ENCODE measurements around the gene CLMP.
A peak's percentile ranks its signal among the peaks of the same experiment; 100 is the strongest.

Gene CLMP

DNA sequence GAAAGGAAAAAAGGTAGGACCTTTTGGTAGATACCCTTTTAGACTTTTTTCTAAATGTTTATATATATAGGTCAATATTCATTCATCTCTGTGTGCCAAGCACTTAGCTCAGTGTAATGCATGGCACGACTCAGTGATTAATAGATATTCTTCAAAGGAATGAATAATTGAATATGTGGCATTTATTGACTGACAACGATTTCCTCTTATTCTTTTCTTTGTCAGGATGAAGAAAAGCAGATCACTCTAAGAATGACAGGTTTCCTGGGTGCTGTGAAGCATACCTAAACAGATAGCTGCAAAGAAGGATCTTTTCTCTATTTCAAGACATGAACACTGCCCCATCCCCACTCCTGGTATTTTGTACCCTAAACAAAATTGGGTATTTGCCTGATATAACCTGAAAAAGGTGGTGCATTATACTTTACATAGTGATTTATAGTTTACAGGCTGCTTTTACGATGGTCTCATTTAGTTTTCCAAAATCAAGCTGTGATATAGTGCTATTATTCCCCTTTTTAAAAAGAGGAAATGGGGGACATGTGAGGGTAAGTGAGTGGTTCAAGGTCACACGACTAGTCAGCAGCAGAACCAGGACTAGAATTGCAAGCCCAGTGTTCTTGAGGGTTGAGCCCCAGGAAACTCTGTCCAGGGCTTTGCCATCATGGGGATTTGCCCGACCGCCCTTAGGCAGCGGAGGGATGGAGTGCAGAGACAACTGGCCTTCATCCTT, 32.9 kb upstream of the CLMP start:
- Mint-ChIP-seq H3K9me3 (peaks cover 2% of the 10 kb centered on the region), H3K36me3 (no peaks in the 10 kb centered on the region), H3K4me1 (peaks cover 5% of the 10 kb centered on the region), H3K4me3 (no peak overlapping the region), H3K27ac (no peak overlapping the region)
- DNase-seq (ENCODE audit: low spot score in 2 of 2), result no peak
- no peak for ATAC-seq

GRCh38 chr11:123221584-123221983, 26.5 kb upstream of the CLMP start:
- DNase-seq (ENCODE audit: low spot score in 2 of 2) (no peak), ATAC-seq (no peak)
- Mint-ChIP-seq H3K36me3 (no peaks in the 10 kb centered on the region), H3K4me1 (no peaks in the 10 kb centered on the region), H3K4me3 (no peak overlapping the region), H3K27ac (no peak overlapping the region), H3K9me3 (peaks cover 6% of the 10 kb centered on the region)

DNA sequence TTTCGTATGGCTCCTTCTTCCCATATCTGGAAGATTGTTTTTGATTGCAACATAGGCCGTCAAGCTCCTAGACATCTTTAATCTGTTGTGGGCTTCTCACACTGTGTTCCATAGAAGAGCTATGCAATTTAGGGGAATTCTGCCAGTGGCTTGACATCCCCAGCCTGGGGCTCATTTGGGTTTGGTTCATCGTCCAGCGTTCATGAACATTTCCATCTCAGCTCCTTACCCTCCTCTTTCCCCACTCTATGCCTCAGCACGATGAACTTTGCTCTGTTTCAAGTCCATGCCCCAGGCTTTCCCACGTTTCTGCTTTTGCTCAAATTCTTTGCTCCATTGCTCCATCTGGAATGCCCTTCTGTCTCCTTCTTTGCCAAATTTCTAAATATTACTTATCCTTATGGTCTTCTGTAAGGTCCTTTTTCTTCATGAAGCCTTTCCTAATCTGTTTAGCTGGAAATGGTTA, 26.1 kb upstream of the CLMP start:
- no peak for DNase-seq (ENCODE audit: low spot score in 2 of 2)
- H3K4me3 Mint-ChIP-seq, result no peak overlapping the region
- no peaks in the 10 kb centered on the region for H3K4me1 Mint-ChIP-seq
- H3K27ac Mint-ChIP-seq, result no peak overlapping the region
- peaks cover 6% of the 10 kb centered on the region for H3K9me3 Mint-ChIP-seq
- no peaks in the 10 kb centered on the region for H3K36me3 Mint-ChIP-seq
- ATAC-seq, result no peak

- Mint-ChIP-seq H3K4me3 (no peak overlapping the region), H3K9me3 (peaks cover 6% of the 10 kb centered on the region), H3K27ac (no peak overlapping the region), H3K36me3 (no peaks in the 10 kb centered on the region), H3K4me1 (no peaks in the 10 kb centered on the region)
- no peak for DNase-seq (ENCODE audit: low spot score in 2 of 2)
- ATAC-seq, result no peak
Measured at GRCh38 chr11:123219066-123219690, 24.1 kb upstream of the CLMP start.

GRCh38 chr11:123218451-123218850, 23.4 kb upstream of the CLMP start:
- H3K4me1 Mint-ChIP-seq, result no peaks in the 10 kb centered on the region
- DNase-seq (ENCODE audit: low spot score in 2 of 2) (no peak), ATAC-seq (no peak)
- no peaks in the 10 kb centered on the region for H3K36me3 Mint-ChIP-seq
- no peak overlapping the region for H3K4me3 Mint-ChIP-seq
- H3K9me3 Mint-ChIP-seq, result peaks cover 6% of the 10 kb centered on the region
- no peak overlapping the region for H3K27ac Mint-ChIP-seq

- H3K9me3 Mint-ChIP-seq, result peaks cover 4% of the 10 kb centered on the region
- no peaks in the 10 kb centered on the region for H3K36me3 Mint-ChIP-seq
- DNase-seq (ENCODE audit: low spot score in 2 of 2) (no peak), ATAC-seq (no peak)
- H3K4me3 Mint-ChIP-seq, result no peak overlapping the region
- no peak overlapping the region for H3K27ac Mint-ChIP-seq
- H3K4me1 Mint-ChIP-seq, result no peaks in the 10 kb centered on the region
Measured at GRCh38 chr11:123217897-123218296, 22.8 kb upstream of the CLMP start.

DNA sequence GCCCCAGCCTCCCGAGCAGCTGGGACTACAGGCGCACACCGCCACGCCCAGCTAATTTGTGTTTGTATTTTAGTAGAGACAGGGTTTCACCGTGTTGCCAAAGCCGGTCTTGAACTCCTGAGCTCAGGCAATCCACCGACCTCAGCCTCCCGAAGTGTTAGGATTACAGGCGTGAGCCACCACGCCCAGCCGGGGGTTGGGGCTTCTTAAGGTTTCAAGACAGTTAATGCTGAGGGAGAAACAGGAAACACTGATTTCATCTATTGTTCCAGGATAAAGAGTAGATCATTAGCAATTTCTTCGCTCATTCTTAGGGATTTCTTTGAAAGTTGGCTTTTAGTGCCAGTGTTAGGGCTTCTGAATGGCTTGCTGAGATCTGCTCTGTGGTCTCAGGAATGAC, 21.2 kb upstream of the CLMP start:
- no peak overlapping the region for H3K4me3 Mint-ChIP-seq
- no peak for ATAC-seq
- no peaks in the 10 kb centered on the region for H3K9me3 Mint-ChIP-seq
- H3K36me3 Mint-ChIP-seq, result no peaks in the 10 kb centered on the region
- H3K4me1 Mint-ChIP-seq, result no peaks in the 10 kb centered on the region
- H3K27ac Mint-ChIP-seq, result no peak overlapping the region
- no peak for DNase-seq (ENCODE audit: low spot score in 2 of 2)

DNA sequence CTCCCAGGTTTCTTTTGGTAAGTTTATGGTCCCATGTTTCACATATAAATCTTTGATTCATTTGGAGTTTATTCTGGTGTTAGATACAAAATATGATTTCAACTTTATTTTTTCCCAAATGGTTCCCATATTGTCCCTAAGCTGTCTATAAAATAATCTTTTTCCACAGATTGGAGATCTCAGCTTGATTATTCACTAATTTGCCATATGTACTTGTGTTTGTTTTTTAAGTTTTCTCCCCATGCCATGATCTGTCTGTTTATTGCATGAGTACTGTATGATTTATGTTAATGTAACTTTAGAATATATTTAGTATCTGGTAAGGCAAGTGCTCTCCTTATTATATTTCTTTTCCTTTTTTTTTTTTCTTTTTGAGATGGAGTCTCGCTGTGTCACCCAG, 19.9 kb upstream of the CLMP start:
- ATAC-seq, result no peak

GRCh38 chr11:123214396-123214795, 19.3 kb upstream of the CLMP start:
- Mint-ChIP-seq H3K4me3 (no peak overlapping the region), H3K9me3 (no peaks in the 10 kb centered on the region), H3K27ac (no peak overlapping the region), H3K36me3 (no peaks in the 10 kb centered on the region), H3K4me1 (no peaks in the 10 kb centered on the region)
- ATAC-seq (no peak), DNase-seq (ENCODE audit: low spot score in 2 of 2) (no peak)

More for the DNA sequence above, 19.9 kb upstream of the CLMP start:
- Mint-ChIP-seq H3K36me3 (no peaks in the 10 kb centered on the region), H3K9me3 (no peaks in the 10 kb centered on the region), H3K4me3 (no peak overlapping the region), H3K4me1 (no peaks in the 10 kb centered on the region), H3K27ac (no peak overlapping the region)
- no peak for DNase-seq (ENCODE audit: low spot score in 2 of 2)

- no peak for DNase-seq (ENCODE audit: low spot score in 2 of 2)
- H3K9me3 Mint-ChIP-seq, result no peaks in the 10 kb centered on the region
- no peaks in the 10 kb centered on the region for H3K36me3 Mint-ChIP-seq
- no peak for ATAC-seq
- H3K4me3 Mint-ChIP-seq, result no peak overlapping the region
- no peaks in the 10 kb centered on the region for H3K4me1 Mint-ChIP-seq
- no peak overlapping the region for H3K27ac Mint-ChIP-seq
Measured at GRCh38 chr11:123213307-123213771, 18.3 kb upstream of the CLMP start.

DNA sequence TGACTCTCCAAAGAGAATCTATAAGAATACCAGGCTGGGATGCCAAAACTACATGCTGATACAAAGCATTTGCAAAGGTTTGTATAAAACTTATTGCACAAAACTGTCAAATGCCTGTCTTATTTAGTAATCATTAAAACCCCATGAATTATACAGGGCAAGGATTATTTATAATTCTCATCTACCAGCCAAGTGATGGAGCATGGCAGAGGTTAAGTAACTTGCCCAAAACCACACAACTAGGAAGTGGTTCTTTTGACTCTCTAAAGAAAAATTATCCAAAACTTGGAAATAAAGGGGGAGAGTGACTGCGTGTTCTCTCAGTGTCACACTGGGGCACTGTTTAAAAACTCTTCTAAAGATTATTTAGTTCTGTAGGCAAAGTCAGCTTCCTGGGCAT, 17.4 kb upstream of the CLMP start:
- H3K9me3 Mint-ChIP-seq, result no peaks in the 10 kb centered on the region
- DNase-seq (ENCODE audit: low spot score in 2 of 2) (no peak), ATAC-seq (no peak)
- no peak overlapping the region for H3K27ac Mint-ChIP-seq
- H3K36me3 Mint-ChIP-seq, result no peaks in the 10 kb centered on the region
- H3K4me3 Mint-ChIP-seq, result no peak overlapping the region
- no peaks in the 10 kb centered on the region for H3K4me1 Mint-ChIP-seq

- ATAC-seq, result no peak
- Mint-ChIP-seq H3K9me3 (no peaks in the 10 kb centered on the region), H3K4me1 (no peaks in the 10 kb centered on the region), H3K27ac (no peak overlapping the region), H3K4me3 (no peak overlapping the region), H3K36me3 (no peaks in the 10 kb centered on the region)
- DNase-seq (ENCODE audit: low spot score in 2 of 2), result no peak
Measured at GRCh38 chr11:123211981-123212380, 16.9 kb upstream of the CLMP start.

- Mint-ChIP-seq H3K4me1 (no peaks in the 10 kb centered on the region), H3K36me3 (no peaks in the 10 kb centered on the region), H3K27ac (no peak overlapping the region), H3K4me3 (no peak overlapping the region), H3K9me3 (no peaks in the 10 kb centered on the region)
- DNase-seq (ENCODE audit: low spot score in 2 of 2) (no peak), ATAC-seq (no peak)
Measured at GRCh38 chr11:123211149-123211852, 16.3 kb upstream of the CLMP start.

DNA sequence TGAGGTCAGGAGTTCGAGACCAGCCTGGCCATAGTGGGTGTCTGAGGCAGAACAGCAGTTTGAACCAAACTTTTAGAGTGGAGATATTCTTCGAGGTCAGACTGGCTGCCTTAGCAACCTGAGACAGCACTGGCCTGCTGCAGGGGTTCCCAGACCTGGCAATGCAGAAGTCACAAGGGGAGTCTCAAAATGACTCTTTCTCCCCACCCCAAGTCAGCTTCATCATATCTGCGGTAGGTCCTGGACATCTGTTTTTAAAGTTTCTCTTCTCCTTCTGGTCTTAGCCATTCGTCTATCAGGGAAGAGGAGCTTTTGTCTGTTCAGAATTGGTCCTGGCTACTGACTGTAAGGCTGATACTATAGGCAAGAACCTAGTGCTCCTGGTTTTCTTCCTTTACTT, 14.5 kb upstream of the CLMP start:
- H3K9me3 Mint-ChIP-seq, result no peaks in the 10 kb centered on the region
- no peaks in the 10 kb centered on the region for H3K4me1 Mint-ChIP-seq
- ATAC-seq, result peak; percentile 8
- no peaks in the 10 kb centered on the region for H3K36me3 Mint-ChIP-seq
- no peak overlapping the region for H3K4me3 Mint-ChIP-seq
- DNase-seq (ENCODE audit: low spot score in 2 of 2), result no peak
- H3K27ac Mint-ChIP-seq, result no peak overlapping the region

- Mint-ChIP-seq H3K4me3 (no peak overlapping the region), H3K9me3 (no peaks in the 10 kb centered on the region)
Measured at GRCh38 chr11:123206791-123207434, 11.9 kb upstream of the CLMP start.

More at GRCh38 chr11:123206791-123207434, 11.9 kb upstream of the CLMP start:
- no peak for ATAC-seq
- Mint-ChIP-seq H3K27ac (no peak overlapping the region), H3K4me1 (no peaks in the 10 kb centered on the region), H3K36me3 (no peaks in the 10 kb centered on the region)
- DNase-seq (ENCODE audit: low spot score in 2 of 2), result no peak
